ENCODE measurements around the gene SEMA6C.
A peak's percentile ranks its signal among the peaks of the same experiment; 100 is the strongest.

The SEMA6C gene

GRCh38 chr1:151165738-151166504 lies 19.5 kb upstream of the SEMA6C start, which contains the start of the genes LYSMD1 and SCNM1:
Gene LYSMD1 (minus strand): TSS chr1:151165902. CDS start chr1:151165258, 644 bp downstream.
Gene SCNM1 (plus strand): TSS chr1:151166144. CDS start chr1:151166153, 9 bp downstream.
- TF ChIP-seq EZH2 (IDR thresholded peaks at IDR 0.05) (no peak), POLR2AphosphoS5 (IDR thresholded peaks at IDR 0.05; ENCODE audit: borderline replicate concordance, low read depth, low read length) (peak; percentile 88), FOXP2 (optimal IDR thresholded peaks at IDR 0.05; ENCODE audit: control extremely low read depth, extremely low read length, insufficient read depth) (peak; percentile 96)
- no peaks in the 10 kb centered on the region for H3K9me3 ChIP-seq (ENCODE audit: low read depth, low read length)
- peak; percentile 98 for DNase-seq (ENCODE audit: low read depth, low spot score)
- H3K36me3 ChIP-seq (ENCODE audit: insufficient read depth, low read length), result peaks cover 20% of the 10 kb centered on the region
- peak within 1 kb of the TSS; percentile 87 for H3K4me3 ChIP-seq
- peak within 1 kb of the TSS; percentile 91 for H3K9ac ChIP-seq (ENCODE audit: insufficient read length)
- peak within 1 kb of the TSS; percentile 79 for H3K27ac ChIP-seq

DNA sequence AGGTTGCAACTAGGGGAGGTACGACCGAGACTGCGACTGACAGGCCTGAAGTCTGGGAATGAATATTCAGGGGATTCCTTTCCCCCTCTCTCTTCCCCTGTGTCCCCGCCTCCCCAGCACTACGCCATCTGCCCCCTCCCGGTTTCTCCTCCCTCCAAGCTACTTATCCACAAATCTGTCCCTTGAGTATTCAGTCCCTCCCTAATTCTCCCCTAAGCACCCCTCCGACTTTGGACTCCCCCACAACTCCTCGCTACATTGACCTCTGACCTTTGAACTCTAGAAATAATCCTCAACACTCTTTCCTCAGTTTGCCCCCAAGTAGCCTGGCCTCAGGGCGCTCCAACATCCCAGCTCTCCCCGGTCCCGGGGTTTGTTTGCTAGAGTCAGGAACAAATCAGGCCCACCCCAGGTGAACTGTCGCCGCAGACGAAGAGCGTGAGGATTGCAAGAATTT lies 18.9 kb upstream of the SEMA6C start:
- peak overlapping the region; percentile 88 for H3K9ac ChIP-seq (ENCODE audit: insufficient read length)
- H3K4me3 ChIP-seq, result peak overlapping the region; percentile 87
- no peak for DNase-seq (ENCODE audit: low read depth, low spot score)
- peak overlapping the region; percentile 79 for H3K27ac ChIP-seq
- H3K36me3 ChIP-seq (ENCODE audit: insufficient read depth, low read length), result peaks cover 24% of the 10 kb centered on the region
- H3K9me3 ChIP-seq (ENCODE audit: low read depth, low read length), result no peaks in the 10 kb centered on the region
- no peak for TF ChIP-seq FOXP2 (optimal IDR thresholded peaks at IDR 0.05; ENCODE audit: control extremely low read depth, extremely low read length, insufficient read depth)
- TF ChIP-seq EZH2 (IDR thresholded peaks at IDR 0.05), result no peak

- TF ChIP-seq FOXP2 (optimal IDR thresholded peaks at IDR 0.05; ENCODE audit: control extremely low read depth, extremely low read length, insufficient read depth), result no peak
- TF ChIP-seq EZH2 (IDR thresholded peaks at IDR 0.05), result no peak
- no peak for TF ChIP-seq POLR2AphosphoS5 (IDR thresholded peaks at IDR 0.05; ENCODE audit: borderline replicate concordance, low read depth, low read length)
- Histone ChIP-seq H3K9ac (ENCODE audit: insufficient read length) (peak overlapping the region; percentile 88), H3K27ac (no peak overlapping the region), H3K9me3 (ENCODE audit: low read depth, low read length) (no peaks in the 10 kb centered on the region), H3K4me3 (peak overlapping the region; percentile 87), H3K36me3 (ENCODE audit: insufficient read depth, low read length) (peaks cover 25% of the 10 kb centered on the region)
- no peak for DNase-seq (ENCODE audit: low read depth, low spot score)
Observed at GRCh38 chr1:151164732-151165280, 18.4 kb upstream of the SEMA6C start.

- no peak for DNase-seq (ENCODE audit: low read depth, low spot score)
- Histone ChIP-seq H3K9ac (ENCODE audit: insufficient read length) (no peak overlapping the region), H3K4me3 (no peak overlapping the region), H3K36me3 (ENCODE audit: insufficient read depth, low read length) (peaks cover 25% of the 10 kb centered on the region; the same call in 1 of the 2 replicates), H3K9me3 (ENCODE audit: low read depth, low read length) (no peaks in the 10 kb centered on the region), H3K27ac (no peak overlapping the region)
- TF ChIP-seq POLR2AphosphoS5 (IDR thresholded peaks at IDR 0.05; ENCODE audit: borderline replicate concordance, low read depth, low read length) (no peak), EZH2 (IDR thresholded peaks at IDR 0.05) (no peak), FOXP2 (optimal IDR thresholded peaks at IDR 0.05; ENCODE audit: control extremely low read depth, extremely low read length, insufficient read depth) (no peak)
Observed at GRCh38 chr1:151159373-151159772, 12.9 kb upstream of the SEMA6C start.

DNA sequence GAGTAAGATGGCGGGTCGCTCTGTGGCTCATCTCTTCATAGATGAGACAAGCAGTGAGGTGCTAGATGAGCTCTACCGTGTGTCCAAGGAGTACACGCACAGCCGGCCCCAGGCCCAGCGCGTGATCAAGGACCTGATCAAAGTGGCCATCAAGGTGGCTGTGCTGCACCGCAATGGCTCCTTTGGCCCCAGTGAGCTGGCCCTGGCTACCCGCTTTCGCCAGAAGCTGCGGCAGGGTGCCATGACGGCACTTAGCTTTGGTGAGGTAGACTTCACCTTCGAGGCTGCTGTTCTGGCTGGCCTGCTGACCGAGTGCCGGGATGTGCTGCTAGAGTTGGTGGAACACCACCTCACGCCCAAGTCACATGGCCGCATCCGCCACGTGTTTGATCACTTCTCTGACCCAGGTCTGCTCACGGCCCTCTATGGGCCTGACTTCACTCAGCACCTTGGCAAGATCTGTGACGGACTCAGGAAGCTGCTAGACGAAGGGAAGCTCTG lies 12.4 kb upstream of the SEMA6C start:
- no peak overlapping the region for H3K9ac ChIP-seq (ENCODE audit: insufficient read length)
- no peak for TF ChIP-seq POLR2AphosphoS5 (IDR thresholded peaks at IDR 0.05; ENCODE audit: borderline replicate concordance, low read depth, low read length)
- no peak for TF ChIP-seq FOXP2 (optimal IDR thresholded peaks at IDR 0.05; ENCODE audit: control extremely low read depth, extremely low read length, insufficient read depth)
- no peak for TF ChIP-seq EZH2 (IDR thresholded peaks at IDR 0.05)
- H3K4me3 ChIP-seq, result no peak overlapping the region

GRCh38 chr1:151158326-151158725 lies 11.9 kb upstream of the SEMA6C start:
- Histone ChIP-seq H3K9me3 (ENCODE audit: low read depth, low read length) (no peaks in the 10 kb centered on the region), H3K9ac (ENCODE audit: insufficient read length) (no peak overlapping the region), H3K36me3 (ENCODE audit: insufficient read depth, low read length) (peaks cover 25% of the 10 kb centered on the region; the same call in 1 of the 2 replicates), H3K27ac (no peak overlapping the region), H3K4me3 (no peak overlapping the region)
- no peak for TF ChIP-seq EZH2 (IDR thresholded peaks at IDR 0.05)
- no peak for TF ChIP-seq POLR2AphosphoS5 (IDR thresholded peaks at IDR 0.05; ENCODE audit: borderline replicate concordance, low read depth, low read length)
- no peak for TF ChIP-seq FOXP2 (optimal IDR thresholded peaks at IDR 0.05; ENCODE audit: control extremely low read depth, extremely low read length, insufficient read depth)
- no peak for DNase-seq (ENCODE audit: low read depth, low spot score)

More for the DNA sequence above, 12.4 kb upstream of the SEMA6C start:
- Histone ChIP-seq H3K36me3 (ENCODE audit: insufficient read depth, low read length) (peaks cover 25% of the 10 kb centered on the region; the same call in 1 of the 2 replicates), H3K9me3 (ENCODE audit: low read depth, low read length) (no peaks in the 10 kb centered on the region), H3K27ac (no peak overlapping the region)
- DNase-seq (ENCODE audit: low read depth, low spot score), result no peak

- no peaks in the 10 kb centered on the region for H3K9me3 ChIP-seq (ENCODE audit: low read depth, low read length)
- peaks cover 25% of the 10 kb centered on the region; the same call in 1 of the 2 replicates for H3K36me3 ChIP-seq (ENCODE audit: insufficient read depth, low read length)
- H3K4me3 ChIP-seq, result no peak overlapping the region
- no peak overlapping the region for H3K9ac ChIP-seq (ENCODE audit: insufficient read length)
- TF ChIP-seq FOXP2 (optimal IDR thresholded peaks at IDR 0.05; ENCODE audit: control extremely low read depth, extremely low read length, insufficient read depth) (no peak), POLR2AphosphoS5 (IDR thresholded peaks at IDR 0.05; ENCODE audit: borderline replicate concordance, low read depth, low read length) (no peak), EZH2 (IDR thresholded peaks at IDR 0.05) (no peak)
- no peak overlapping the region for H3K27ac ChIP-seq
- no peak for DNase-seq (ENCODE audit: low read depth, low spot score)
Observed at GRCh38 chr1:151157067-151157531, 10.7 kb upstream of the SEMA6C start.

GRCh38 chr1:151156515-151156819 lies 10.0 kb upstream of the SEMA6C start, which contains the start of gene TNFAIP8L2:
Gene TNFAIP8L2 (plus strand): TSS chr1:151156649. CDS start chr1:151158698, 2,049 bp downstream.
- H3K9ac ChIP-seq (ENCODE audit: insufficient read length), result no peak within 1 kb of the TSS
- no peak for DNase-seq (ENCODE audit: low read depth, low spot score)
- TF ChIP-seq FOXP2 (optimal IDR thresholded peaks at IDR 0.05; ENCODE audit: control extremely low read depth, extremely low read length, insufficient read depth), result no peak
- no peak for TF ChIP-seq EZH2 (IDR thresholded peaks at IDR 0.05)
- no peak for TF ChIP-seq POLR2AphosphoS5 (IDR thresholded peaks at IDR 0.05; ENCODE audit: borderline replicate concordance, low read depth, low read length)
- peaks cover 20% of the 10 kb centered on the region; the same call in 1 of the 2 replicates for H3K36me3 ChIP-seq (ENCODE audit: insufficient read depth, low read length)
- H3K9me3 ChIP-seq (ENCODE audit: low read depth, low read length), result no peaks in the 10 kb centered on the region
- no peak within 1 kb of the TSS for H3K27ac ChIP-seq
- H3K4me3 ChIP-seq, result no peak within 1 kb of the TSS
